Eye (tissue), 1 donor: ENCODE results near the gene PILRB.
"Not testable (repeated sequence)": the region's sequence is repeated elsewhere in the genome, so short reads cannot be mapped to it uniquely, and the experiment has no call there.

Source experiments
- DNase-seq: peaks from one replicate; pipeline ENCODE4 v3.0.0-alpha.2; 2015

The PILRB gene

DNA sequence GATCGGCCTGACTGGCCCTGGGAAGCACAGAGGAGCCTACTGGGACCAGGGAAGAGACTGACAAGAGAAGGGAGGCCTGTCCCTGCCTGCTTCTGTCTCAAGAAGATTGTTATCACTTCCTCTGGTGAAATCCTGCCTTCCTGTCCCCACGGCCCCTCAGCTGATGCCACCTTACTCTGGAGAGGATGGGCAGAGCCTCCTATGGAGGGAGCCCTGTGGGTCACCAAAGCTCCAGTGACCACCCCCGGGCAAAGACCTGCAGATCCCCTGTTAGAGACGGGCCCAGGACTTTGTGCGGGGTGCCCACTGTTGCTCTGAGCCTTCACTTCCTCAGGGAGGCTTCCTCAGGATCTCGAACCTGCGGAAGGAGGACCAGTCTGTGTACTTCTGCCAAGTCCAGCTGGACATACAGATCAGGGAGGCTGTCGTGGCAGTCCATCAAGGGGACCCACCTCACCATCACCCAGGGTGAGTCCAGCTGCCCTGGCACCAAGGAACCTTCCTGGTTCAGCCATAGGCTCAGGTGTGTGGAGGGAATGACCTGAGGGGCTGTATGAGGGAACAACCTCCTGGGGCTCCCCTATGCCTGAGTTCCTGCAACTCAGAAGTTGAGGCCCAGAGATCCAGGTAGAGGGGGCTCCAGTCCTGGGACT lies 1.4 kb upstream of the PILRB start:
- no peak for DNase-seq

GRCh38 chr7:100357131-100357561 lies 771 bp upstream of the PILRB start:
- no peak for DNase-seq

- no peak for DNase-seq
Observed at GRCh38 chr7:100358857-100359212, 918 bp downstream of the PILRB start.

DNA sequence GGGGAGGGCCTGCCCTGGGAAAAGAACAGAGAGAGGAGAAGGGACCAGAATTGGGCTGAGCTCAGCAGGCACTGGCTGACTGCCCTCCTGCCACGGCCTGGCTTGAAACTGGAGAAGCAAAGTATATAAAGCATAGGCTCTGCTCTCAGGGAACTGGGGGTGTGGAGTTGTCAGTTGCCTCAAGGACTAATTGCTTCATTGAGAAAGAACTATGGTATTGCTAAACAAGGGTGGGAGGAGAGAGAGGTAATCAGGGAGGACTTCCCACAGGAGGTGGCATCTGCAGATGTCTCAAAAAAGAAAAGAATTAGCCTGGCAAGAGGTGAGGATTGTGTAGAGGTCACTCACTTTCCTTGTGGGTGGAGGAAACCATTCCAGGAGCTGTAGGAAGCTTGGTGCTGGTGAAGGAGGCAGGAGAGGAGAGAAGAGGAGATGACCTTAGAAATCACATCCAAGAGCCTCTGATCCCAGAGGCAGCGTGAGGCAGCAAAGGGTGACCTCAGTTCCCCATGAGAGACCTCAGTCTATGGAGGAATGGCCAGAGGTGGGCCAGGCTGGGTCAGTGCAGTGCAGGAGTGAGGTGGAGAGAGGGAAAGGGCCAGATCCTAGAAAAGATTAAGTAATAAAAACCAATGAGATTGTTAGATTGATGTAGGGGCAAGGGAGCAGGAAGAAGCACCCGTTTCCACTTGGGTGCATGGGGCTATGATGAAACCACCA lies 2.4 kb downstream of the PILRB start:
- DNase-seq, result no peak

DNA sequence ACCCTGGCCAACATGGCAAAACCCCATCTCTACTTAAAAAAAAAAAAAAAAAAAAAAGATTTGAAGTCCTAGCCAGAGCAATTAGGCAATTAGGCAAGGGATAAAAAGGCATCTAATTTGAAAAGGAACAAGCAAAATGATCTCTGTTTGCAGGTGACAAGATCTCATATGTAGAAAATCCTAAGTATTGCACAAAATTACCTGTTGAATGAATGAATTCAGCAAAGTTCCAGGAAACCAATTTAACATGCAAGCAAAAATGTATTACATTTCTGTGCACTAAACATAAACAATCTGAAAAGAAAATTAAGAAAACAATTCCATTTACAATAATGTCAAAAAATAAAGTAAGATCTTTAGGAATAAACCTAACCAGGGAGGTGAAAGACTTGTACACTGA lies 5.2 kb downstream of the PILRB start:
- DNase-seq, result no peak

GRCh38 chr7:100363797-100364196 lies 5.9 kb downstream of the PILRB start:
- DNase-seq, result not testable (repeated sequence)

- no peak for DNase-seq
Observed at GRCh38 chr7:100364480-100364879, 6.6 kb downstream of the PILRB start.

DNA sequence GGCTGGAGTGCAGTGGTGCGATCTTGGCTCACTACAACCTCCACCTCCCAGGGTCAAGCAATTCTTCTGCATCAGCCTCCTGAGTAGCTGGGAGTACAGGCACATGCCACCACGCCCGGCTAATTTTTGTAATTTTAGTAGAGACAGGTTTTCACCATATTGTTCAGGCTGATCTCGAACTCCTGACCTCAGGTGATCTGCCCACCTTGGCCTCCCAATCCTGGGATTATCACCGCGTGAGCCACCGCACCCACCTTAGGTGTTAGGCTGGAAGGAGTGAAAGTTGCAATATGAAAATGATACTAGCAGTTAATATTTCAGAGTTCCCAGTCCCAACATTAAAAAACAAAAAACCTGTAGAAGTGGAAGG lies 8.1 kb downstream of the PILRB start:
- DNase-seq, result not testable (repeated sequence)

DNA sequence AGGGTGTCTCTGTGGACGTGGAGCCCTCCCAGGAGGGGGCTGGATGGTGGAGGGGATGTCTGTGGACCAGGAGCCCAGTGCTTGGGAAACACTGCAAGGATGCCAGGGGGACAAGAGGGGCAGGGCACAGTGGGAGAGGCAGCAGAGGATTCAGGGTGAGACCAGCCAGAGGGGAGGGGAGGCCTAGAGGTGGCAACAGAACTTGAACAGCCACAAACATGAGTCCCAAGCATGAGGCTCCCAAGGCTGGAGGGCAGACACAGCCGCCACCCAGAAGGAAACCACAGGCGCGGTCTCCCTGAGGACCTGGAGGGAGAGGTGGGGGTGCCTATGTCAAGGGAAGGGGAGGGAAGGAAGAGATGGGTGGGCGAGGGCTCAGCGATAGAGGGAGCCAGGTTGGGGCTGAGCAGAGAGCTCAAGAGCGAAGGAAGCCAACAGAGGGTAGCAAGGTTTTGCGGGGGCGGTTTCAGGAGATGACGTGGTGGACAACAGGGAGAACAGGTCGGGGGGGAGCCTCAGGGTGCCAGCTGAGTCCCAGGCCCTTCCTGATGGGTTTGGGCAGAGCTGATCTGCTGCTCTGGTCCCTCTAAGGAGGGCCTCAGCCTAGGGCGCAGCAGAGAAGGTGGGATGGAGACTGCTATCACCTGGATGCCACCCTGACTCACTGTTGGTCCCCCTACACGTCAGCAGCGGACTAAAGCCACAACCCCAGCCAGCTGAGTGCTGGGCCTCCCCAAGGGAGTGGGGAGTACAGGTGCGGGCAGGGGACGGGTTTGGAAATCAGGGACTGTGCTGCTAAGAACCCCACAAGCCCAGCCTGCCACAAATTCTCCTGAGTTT lies 8.7 kb downstream of the PILRB start:
- DNase-seq, result no peak

- no peak for DNase-seq
Observed at GRCh38 chr7:100367251-100367620, 9.3 kb downstream of the PILRB start.

DNA sequence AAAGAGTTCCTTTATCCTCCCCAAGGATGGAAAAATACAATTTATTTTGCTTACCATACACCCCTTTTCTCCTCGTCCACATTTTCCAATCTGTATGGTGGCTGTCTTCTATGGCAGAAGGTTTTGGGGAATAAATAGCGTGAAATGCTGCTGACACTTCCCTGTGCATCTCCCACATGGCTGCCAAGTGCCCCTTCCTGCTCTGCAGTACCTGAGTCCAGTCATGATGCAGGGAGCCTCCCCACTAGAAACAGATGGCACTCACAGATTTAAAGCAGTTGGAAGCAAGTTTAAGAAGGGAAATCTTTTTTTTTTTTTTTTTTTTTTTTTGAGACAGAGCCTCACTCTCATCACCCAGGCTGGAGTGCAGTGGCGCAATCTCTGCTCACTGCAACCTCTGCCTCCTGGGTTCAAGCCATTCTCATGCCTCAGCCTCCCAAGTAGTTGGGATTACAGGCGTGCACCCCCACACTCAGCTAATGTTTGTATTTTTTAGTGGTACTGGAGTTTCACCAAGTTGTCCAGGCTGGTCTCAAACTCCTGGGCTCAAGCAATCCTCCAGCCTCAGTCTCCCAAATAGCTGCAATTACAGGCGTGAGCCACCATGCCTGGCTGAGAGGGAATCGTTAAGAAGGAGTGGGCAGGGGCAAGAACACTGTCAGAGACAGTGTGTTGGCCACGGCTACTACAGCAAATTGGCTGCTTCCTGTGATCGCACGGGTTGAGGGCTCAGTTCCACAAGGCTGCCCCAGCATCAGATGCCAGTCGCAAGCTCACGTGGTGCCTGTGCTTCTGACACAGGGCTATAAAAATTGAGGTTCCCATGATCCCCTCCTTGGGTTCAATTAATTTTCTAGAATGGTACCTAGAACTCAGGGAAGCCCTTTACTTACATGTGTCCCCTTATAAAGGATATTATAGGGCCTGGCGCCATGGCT lies 10.0 kb downstream of the PILRB start:
- no peak for DNase-seq

GRCh38 chr7:100369105-100369504 lies 11.2 kb downstream of the PILRB start:
- DNase-seq, result no peak

- peak; percentile 9 for DNase-seq
Observed at GRCh38 chr7:100370303-100370702, 12.4 kb downstream of the PILRB start.

GRCh38 chr7:100370746-100371145 lies 12.8 kb downstream of the PILRB start:
- DNase-seq, result no peak

DNA sequence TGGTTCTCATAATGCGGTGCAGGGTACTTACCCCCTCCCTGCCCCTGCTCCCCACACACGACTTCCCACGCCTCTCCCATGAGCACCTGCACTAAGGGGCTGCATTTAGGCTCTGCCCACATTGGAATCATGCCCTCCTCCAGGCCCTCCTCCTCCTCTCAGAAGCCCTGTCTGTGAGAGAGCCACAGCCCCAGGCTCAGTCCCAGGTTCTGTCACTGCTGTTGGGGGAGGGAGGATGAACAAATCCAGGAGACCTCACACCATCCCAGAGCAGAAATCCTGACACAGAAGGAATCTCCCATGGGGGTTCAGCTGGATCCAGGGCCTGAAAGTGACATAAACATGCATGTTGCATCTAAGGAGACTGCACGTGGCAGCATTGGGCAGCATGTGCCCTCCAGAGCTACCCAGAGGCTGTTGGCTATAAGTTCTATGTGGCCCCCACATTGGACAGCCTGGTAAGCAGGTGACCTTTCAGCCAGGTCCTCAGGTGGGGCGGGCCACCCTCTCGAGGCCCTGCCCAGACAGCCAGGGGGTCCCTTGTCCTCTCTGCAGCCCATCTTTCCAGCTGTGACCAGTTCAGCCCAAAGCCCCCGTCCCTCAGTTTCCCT lies 13.7 kb downstream of the PILRB start:
- DNase-seq, result no peak

DNA sequence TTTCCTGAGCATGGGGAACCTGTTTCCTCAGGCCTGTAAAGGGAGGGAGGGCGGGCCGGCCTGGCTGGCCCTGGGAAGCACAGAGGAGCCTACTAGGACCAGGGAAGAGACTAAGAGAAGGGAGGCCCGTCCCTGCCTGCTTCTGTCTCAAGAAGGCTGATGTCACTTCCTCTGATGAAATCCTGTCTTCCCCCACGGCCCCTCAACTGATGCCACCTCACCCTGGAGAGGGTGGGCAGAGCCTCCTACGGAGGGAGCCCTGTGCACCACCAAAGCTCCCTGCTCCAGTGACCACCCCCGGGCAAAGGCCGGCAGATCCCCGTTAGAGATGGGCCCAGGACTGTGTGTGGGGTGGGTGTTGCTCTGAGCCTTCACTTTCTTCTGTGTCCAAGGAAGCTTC lies 14.3 kb downstream of the PILRB start:
- DNase-seq, result no peak

GRCh38 chr7:100372694-100373093 lies 14.8 kb downstream of the PILRB start:
- DNase-seq, result no peak

- no peak for DNase-seq
Observed at GRCh38 chr7:100373261-100373831, 15.4 kb downstream of the PILRB start, which contains the start of gene PILRA. Gene PILRA (plus strand): TSS chr7:100373487. CDS start chr7:100373657, 170 bp downstream.

- not testable (repeated sequence) for DNase-seq
Observed at GRCh38 chr7:100373870-100374598, 16.1 kb downstream of the PILRB start.

DNA sequence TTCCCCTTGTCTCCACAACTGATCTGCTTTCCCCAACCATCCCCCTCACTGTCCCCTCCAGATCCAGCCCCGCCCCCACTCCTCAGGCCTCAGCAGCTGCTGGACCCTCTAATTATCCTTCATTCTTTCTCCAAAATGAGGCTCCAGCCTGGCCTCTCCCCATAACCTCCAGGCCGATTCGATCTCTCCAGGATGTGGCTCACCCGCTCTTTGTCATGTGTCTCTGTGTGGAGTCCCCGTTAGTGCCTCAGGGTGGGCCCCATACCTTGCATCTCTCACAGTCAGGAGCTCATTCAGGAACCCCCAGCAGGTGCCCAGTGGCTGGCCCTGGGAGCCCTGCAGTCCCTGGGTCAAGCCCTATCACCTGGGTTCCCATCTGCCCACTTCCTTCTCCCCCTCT lies 16.7 kb downstream of the PILRB start:
- DNase-seq, result no peak

DNA sequence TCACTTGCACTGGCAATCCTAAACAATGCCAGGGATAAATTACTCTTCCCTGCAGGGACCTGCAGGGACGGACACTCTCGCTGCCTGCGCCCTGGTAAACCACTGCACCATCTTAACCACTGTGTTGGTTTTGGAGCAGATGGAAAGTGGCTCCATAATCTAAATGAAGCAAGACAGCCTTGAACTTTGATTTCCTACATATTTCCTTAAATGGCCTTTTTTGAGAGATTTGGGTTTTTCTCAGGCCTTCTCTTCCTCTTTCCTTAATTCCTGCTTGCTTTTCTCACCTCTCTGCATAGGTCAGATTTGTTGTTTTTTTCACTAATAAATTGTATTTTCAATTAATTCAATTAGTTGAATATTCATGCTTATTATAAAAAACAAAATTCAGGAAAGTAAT lies 18.1 kb downstream of the PILRB start:
- DNase-seq, result no peak
